ENCODE results near the gene RUBCN. TPM values are rescaled to one million over a fixed set of nuclear protein-coding genes. Genes with fewer than 3 reads are reported as not detected.
"Not testable (repeated sequence)": the region's sequence is repeated elsewhere in the genome, so short reads cannot be mapped to it uniquely, and the experiment has no call there.

RUBCN gene
- total RNA-seq, 1 donor from 2014 or later = 45.2 TPM

DNA sequence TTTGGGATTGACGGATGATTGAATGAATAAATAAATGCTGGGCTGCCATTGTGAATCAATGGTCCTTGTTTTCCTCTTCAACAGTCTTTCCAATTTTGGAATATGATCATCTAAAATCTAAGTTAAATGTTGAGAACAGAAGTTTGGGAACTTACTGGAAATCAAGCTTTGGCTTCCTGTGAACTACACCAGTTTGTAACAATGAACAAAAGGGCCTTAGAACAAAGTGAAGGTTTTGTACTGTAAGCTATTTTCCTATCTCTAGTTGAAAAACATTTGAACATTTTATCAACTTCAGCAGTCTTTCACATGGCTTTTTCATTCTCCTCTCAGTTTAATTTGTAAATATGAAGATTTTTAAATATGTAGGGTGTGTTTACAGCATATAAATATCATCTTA lies 66.3 kb downstream of the RUBCN start:
- H3K4me1 Mint-ChIP-seq (ENCODE audit: low read depth) = no peaks in the 10 kb centered on the region
- H3K4me3 Mint-ChIP-seq = no peak overlapping the region
- H3K27me3 Mint-ChIP-seq (ENCODE audit: insufficient read depth) = no peaks in the 10 kb centered on the region
- intact Hi-C loops (cut with micrococcal nuclease) = no loop called here
- no peaks in the 10 kb centered on the region for H3K9me3 Mint-ChIP-seq
- H3K27ac Mint-ChIP-seq = no peak overlapping the region
- H3K36me3 Mint-ChIP-seq (ENCODE audit: low read depth) = peaks cover 27% of the 10 kb centered on the region
- DNase-seq (ENCODE audit: low spot score) = no peak

DNA sequence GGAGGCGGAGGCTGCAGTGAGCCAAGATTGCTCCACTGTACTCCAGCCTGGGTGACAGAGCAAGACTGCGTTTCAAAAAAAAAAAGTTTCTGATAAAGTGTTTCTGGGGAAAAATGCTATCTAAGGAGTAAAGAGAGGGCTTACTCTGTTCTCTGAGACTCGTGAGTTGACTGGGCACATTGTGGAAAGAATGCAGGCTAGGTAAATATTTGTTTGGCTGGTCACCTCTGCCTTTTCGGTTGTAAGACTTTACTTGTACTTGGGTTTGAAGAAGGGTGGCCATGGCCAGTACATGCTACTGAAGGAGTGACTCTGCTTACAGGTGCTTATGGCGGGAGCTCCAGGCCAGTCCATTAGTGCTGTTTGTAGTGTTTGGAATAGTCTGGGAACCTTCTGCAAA lies 68.7 kb downstream of the RUBCN start:
- H3K36me3 Mint-ChIP-seq (ENCODE audit: low read depth) = peaks cover 10% of the 10 kb centered on the region
- no peak overlapping the region for H3K4me3 Mint-ChIP-seq
- no peaks in the 10 kb centered on the region for H3K9me3 Mint-ChIP-seq
- no peaks in the 10 kb centered on the region for H3K27me3 Mint-ChIP-seq (ENCODE audit: insufficient read depth)
- H3K27ac Mint-ChIP-seq = no peak overlapping the region
- no peak for DNase-seq (ENCODE audit: low spot score)
- intact Hi-C loops (cut with micrococcal nuclease) = loop anchor here (2.0 kb wide), 1 partner anchor 69 kb away; no protein-coding TSS in a partner anchor
- H3K4me1 Mint-ChIP-seq (ENCODE audit: low read depth) = no peaks in the 10 kb centered on the region

- H3K36me3 Mint-ChIP-seq (ENCODE audit: low read depth); H3K4me3 Mint-ChIP-seq; DNase-seq (ENCODE audit: low spot score); H3K4me1 Mint-ChIP-seq (ENCODE audit: low read depth); H3K27me3 Mint-ChIP-seq (ENCODE audit: insufficient read depth); H3K27ac Mint-ChIP-seq; H3K9me3 Mint-ChIP-seq; intact Hi-C loops (cut with micrococcal nuclease): not testable (repeated sequence)
These were observed 69.4 kb downstream of the RUBCN start for GRCh38 chr3:197667293-197667692.

DNA sequence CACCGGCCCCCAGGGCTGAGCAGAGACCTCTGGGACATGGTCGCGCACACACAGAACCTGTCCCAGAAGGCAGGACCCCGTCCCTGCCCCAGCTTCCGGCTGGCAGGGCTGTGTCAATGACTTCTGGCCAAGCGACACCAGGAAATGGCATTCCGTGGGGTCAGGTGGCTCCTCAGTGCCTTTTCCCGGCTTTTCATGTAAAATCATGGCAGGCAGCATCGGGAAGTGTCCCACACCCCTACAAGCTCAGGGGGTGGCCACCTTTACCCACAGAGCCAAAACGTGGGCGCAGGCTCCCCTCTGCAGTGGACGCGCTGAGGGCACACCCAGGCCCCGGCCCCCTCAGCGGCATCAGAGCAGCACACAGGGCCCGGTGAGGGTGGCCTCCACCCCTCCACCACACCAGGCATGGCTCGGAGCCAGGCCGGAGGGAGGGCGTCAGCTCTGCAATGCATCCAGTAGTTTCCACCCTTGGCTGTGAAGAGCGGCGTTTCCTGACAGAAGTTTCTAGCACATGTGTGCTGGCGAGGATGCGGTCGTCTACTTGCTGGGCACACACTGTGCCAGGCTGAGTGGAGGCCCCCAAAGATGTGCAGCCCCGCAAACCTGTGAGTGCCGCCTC lies 70.4 kb downstream of the RUBCN start:
- H3K4me3 Mint-ChIP-seq; H3K27me3 Mint-ChIP-seq (ENCODE audit: insufficient read depth); intact Hi-C loops (cut with micrococcal nuclease); H3K27ac Mint-ChIP-seq; DNase-seq (ENCODE audit: low spot score); H3K9me3 Mint-ChIP-seq; H3K36me3 Mint-ChIP-seq (ENCODE audit: low read depth); H3K4me1 Mint-ChIP-seq (ENCODE audit: low read depth): not testable (repeated sequence)

- H3K27me3 Mint-ChIP-seq (ENCODE audit: insufficient read depth); H3K9me3 Mint-ChIP-seq; H3K27ac Mint-ChIP-seq; H3K4me3 Mint-ChIP-seq; intact Hi-C loops (cut with micrococcal nuclease); DNase-seq (ENCODE audit: low spot score); H3K36me3 Mint-ChIP-seq (ENCODE audit: low read depth); H3K4me1 Mint-ChIP-seq (ENCODE audit: low read depth): not testable (repeated sequence)
These were observed 71.2 kb downstream of the RUBCN start for GRCh38 chr3:197665549-197665948.

DNA sequence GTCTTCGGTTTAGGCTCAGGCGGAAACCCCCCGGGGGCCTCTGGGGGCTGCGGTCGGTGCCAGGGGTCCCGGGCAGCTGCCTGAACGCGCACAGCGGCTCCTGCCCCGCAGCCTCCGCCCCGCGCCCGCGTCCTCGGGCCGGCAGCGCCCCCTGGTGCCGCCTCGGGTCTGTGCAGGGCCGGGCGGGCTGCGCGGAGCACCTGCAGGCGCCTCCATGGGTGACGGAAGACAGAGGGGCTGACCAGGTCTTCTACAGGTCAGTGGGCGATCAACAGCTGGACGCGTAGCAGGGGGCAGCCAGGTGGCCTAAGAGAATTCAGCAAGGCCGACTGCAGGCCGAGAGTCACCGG lies 71.6 kb downstream of the RUBCN start:
- H3K27ac Mint-ChIP-seq; H3K9me3 Mint-ChIP-seq; H3K27me3 Mint-ChIP-seq (ENCODE audit: insufficient read depth); H3K36me3 Mint-ChIP-seq (ENCODE audit: low read depth); H3K4me3 Mint-ChIP-seq; H3K4me1 Mint-ChIP-seq (ENCODE audit: low read depth); DNase-seq (ENCODE audit: low spot score); intact Hi-C loops (cut with micrococcal nuclease): not testable (repeated sequence)

DNA sequence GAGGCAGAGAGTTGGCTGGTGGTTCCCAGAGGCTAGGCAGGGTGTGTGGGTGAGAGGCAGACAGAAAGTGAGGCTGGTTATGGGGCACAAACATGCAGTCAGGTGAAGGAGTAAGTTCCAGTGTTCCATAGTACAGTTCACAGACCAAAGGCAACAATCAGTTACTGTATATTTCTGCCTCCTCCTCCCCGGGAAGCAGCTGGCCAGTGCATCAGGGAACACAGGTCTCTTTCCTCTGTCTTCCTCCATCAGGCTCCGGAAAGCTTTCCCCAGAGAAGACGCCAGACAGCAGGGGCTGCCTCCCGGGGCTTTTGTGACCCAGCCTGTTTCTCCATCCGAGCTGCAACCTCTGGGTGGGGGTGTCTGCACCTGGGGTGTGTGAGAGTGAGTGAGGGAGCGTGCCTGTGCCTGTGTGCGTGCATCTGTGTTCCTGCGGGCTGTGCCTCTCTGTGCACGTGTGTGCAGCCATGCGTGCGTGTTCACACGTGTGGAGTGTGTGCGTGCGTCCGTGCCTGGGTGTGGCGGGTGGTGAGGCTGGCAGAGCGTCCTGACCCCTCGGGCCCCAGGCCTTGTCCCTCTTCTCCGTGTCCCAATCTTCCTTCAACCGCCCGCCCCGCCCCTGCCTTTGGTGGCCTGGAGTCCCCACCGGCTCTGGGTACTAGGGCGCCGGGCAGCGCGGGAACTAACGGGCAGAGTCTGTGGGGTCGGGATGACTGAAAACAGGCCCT lies 72.1 kb downstream of the RUBCN start:
- H3K9me3 Mint-ChIP-seq; H3K36me3 Mint-ChIP-seq (ENCODE audit: low read depth); H3K27me3 Mint-ChIP-seq (ENCODE audit: insufficient read depth); DNase-seq (ENCODE audit: low spot score); intact Hi-C loops (cut with micrococcal nuclease); H3K4me1 Mint-ChIP-seq (ENCODE audit: low read depth); H3K4me3 Mint-ChIP-seq; H3K27ac Mint-ChIP-seq: not testable (repeated sequence)

DNA sequence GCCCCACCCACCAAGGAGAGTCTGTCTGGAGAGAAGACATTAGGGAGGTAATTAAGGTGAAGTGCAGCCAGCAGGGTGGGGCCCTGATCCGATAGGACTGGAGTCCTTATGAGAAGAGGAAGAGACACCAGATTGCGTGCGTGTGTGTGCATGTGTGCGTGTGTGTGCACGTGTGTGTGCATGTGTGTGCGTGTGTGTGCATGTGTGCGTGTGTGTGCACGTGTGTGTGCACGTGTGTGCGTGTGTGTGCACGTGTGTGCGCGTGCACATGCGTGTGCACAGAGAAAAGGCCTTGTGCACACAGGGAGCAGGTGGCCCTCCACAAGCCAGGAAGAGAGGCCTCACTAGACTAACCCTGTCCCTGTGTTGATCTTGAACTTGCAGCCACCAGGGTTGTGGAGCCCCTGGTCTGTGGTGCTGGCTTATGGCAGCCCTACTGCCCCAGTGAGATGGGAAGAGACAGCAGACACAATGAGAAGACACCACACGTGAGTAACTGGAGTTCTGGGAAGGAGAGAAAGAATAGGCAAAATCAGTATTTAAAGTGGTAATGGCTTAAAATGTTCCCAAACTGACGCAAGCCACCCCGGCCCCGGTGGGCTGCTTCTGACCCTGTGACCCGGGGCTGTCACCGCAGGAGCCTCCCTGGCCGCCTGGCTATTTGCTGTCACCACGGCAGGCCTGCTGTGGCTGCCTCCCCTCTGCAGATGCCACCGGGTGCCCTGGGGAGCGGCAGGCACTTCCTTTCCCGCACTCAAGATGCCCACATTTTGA lies 73.2 kb downstream of the RUBCN start:
- H3K27me3 Mint-ChIP-seq (ENCODE audit: insufficient read depth); H3K9me3 Mint-ChIP-seq; DNase-seq (ENCODE audit: low spot score); H3K4me1 Mint-ChIP-seq (ENCODE audit: low read depth); H3K27ac Mint-ChIP-seq; H3K36me3 Mint-ChIP-seq (ENCODE audit: low read depth); intact Hi-C loops (cut with micrococcal nuclease); H3K4me3 Mint-ChIP-seq: not testable (repeated sequence)

DNA sequence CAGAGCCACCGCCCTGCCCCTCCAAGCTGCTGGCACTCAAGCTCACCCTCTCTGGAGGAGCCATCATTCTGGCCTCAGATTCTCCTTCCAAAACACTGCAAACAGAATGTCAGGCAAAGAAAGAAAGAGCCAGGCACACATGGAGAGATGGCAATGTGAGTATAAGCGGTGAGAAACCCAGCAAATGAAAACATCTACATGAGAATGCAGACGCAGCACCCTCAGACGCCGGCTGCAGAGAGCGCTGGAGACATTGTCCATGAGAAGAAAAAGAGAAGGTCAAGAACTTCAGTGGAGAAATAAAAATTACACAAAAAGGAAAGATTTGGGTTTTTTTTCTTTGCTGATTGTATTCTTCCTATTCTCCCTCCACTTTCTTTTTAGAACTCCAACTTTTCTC lies 74.4 kb downstream of the RUBCN start:
- H3K4me1 Mint-ChIP-seq (ENCODE audit: low read depth); H3K9me3 Mint-ChIP-seq; DNase-seq (ENCODE audit: low spot score); H3K27me3 Mint-ChIP-seq (ENCODE audit: insufficient read depth); H3K4me3 Mint-ChIP-seq; intact Hi-C loops (cut with micrococcal nuclease); H3K27ac Mint-ChIP-seq; H3K36me3 Mint-ChIP-seq (ENCODE audit: low read depth): not testable (repeated sequence)

- not testable (repeated sequence) for H3K27me3 Mint-ChIP-seq (ENCODE audit: insufficient read depth)
These were observed 74.8 kb downstream of the RUBCN start for GRCh38 chr3:197661874-197662273.

GRCh38 chr3:197661234-197661834 lies 75.4 kb downstream of the RUBCN start:
- H3K27me3 Mint-ChIP-seq (ENCODE audit: insufficient read depth); H3K9me3 Mint-ChIP-seq; DNase-seq (ENCODE audit: low spot score); intact Hi-C loops (cut with micrococcal nuclease); H3K4me3 Mint-ChIP-seq; H3K36me3 Mint-ChIP-seq (ENCODE audit: low read depth): not testable (repeated sequence)
- Mint-ChIP-seq H3K4me1 (ENCODE audit: low read depth) (peaks cover 18% of the 10 kb centered on the region), H3K27ac (peak overlapping the region; percentile 12)

More at GRCh38 chr3:197661874-197662273, 74.8 kb downstream of the RUBCN start:
- H3K27ac Mint-ChIP-seq; intact Hi-C loops (cut with micrococcal nuclease); H3K9me3 Mint-ChIP-seq; H3K36me3 Mint-ChIP-seq (ENCODE audit: low read depth); DNase-seq (ENCODE audit: low spot score); H3K4me3 Mint-ChIP-seq: not testable (repeated sequence)
- H3K4me1 Mint-ChIP-seq (ENCODE audit: low read depth) = peaks cover 15% of the 10 kb centered on the region

GRCh38 chr3:197659701-197660100 lies 77.0 kb downstream of the RUBCN start:
- H3K27ac Mint-ChIP-seq; DNase-seq (ENCODE audit: low spot score); H3K9me3 Mint-ChIP-seq; intact Hi-C loops (cut with micrococcal nuclease); H3K36me3 Mint-ChIP-seq (ENCODE audit: low read depth); H3K4me3 Mint-ChIP-seq; H3K27me3 Mint-ChIP-seq (ENCODE audit: insufficient read depth): not testable (repeated sequence)
- H3K4me1 Mint-ChIP-seq (ENCODE audit: low read depth) = peaks cover 23% of the 10 kb centered on the region

DNA sequence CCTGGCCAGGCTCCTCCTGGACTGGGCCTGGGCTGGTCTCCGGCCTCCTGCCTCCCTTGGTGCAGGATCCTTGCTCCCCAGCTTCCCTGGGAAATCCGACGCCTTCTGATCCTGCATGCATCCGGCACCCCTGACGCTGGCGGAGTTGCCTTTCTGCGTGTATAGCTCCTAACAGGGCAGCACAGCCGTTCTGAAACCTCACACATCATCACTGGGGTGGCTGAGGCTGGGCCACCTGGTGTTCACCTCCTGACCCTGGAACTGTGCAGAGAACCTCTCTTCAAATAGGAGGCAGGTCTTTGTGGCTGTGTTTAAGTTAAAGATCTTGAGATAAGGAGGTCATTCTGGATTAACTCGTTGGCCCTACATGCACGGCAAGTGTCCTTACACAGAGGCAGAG lies 77.6 kb downstream of the RUBCN start:
- H3K9me3 Mint-ChIP-seq; H3K36me3 Mint-ChIP-seq (ENCODE audit: low read depth); H3K27ac Mint-ChIP-seq; H3K27me3 Mint-ChIP-seq (ENCODE audit: insufficient read depth); H3K4me3 Mint-ChIP-seq; intact Hi-C loops (cut with micrococcal nuclease); DNase-seq (ENCODE audit: low spot score): not testable (repeated sequence)
- peaks cover 23% of the 10 kb centered on the region for H3K4me1 Mint-ChIP-seq (ENCODE audit: low read depth)
